HG03565 (cell line): Measurements from ENCODE around the gene RPS19.
"Not testable (repeated sequence)": the region's sequence is repeated elsewhere in the genome, so short reads cannot be mapped to it uniquely, and the experiment has no call there.

Experiments used
- ATAC-seq: cut with Tn5 transposase; IDR thresholded peaks from one replicate; pipeline ENCODE4 v1.9.1; 2021; ENCODE audit warnings: mild to moderate bottlenecking, moderate library complexity; ENCODE audit not compliant: unreplicated experiment

The RPS19 gene

GRCh38 chr19:41912899-41913537, 53.0 kb downstream of the RPS19 start:
- no peak for ATAC-seq

GRCh38 chr19:41913538-41914423, 53.7 kb downstream of the RPS19 start:
- no peak for ATAC-seq

- ATAC-seq, result not testable (repeated sequence)
Observed at GRCh38 chr19:41914424-41914834, 54.4 kb downstream of the RPS19 start.

GRCh38 chr19:41915021-41915775, 55.1 kb downstream of the RPS19 start:
- ATAC-seq, result no peak

- ATAC-seq, result no peak
Observed at GRCh38 chr19:41915776-41916414, 55.8 kb downstream of the RPS19 start.

- ATAC-seq, result no peak
Observed at GRCh38 chr19:41917676-41918075, 57.6 kb downstream of the RPS19 start.

- no peak for ATAC-seq
Observed at GRCh38 chr19:41918095-41918494, 58.0 kb downstream of the RPS19 start.

- ATAC-seq, result no peak
Observed at GRCh38 chr19:41918653-41919244, 58.7 kb downstream of the RPS19 start.

- ATAC-seq, result no peak
Observed at GRCh38 chr19:41919948-41920712, 60.1 kb downstream of the RPS19 start.

- ATAC-seq, result no peak
Observed at GRCh38 chr19:41920882-41921576, 61.0 kb downstream of the RPS19 start.

- ATAC-seq, result no peak
Observed at GRCh38 chr19:41921577-41922576, 61.8 kb downstream of the RPS19 start.
